ENCODE data around the gene KRT86.

KRT86 gene

GRCh38 chr12:52317468-52318052, 43.1 kb downstream of the KRT86 start:
- Histone ChIP-seq H3K4me3 (ENCODE audit: low read length) (no peak overlapping the region), H3K36me3 (ENCODE audit: insufficient read depth, low read length) (no peaks in the 10 kb centered on the region), H3K27me3 (ENCODE audit: control insufficient read depth, insufficient read depth, low read length) (peaks cover 57% of the 10 kb centered on the region), H3K9me3 (replicated peaks; ENCODE audit: low read length) (no peaks in the 10 kb centered on the region), H3K4me2 (ENCODE audit: low read length) (no peak overlapping the region), H3K4me1 (ENCODE audit: control insufficient read depth, insufficient read depth, low read length) (no peaks in the 10 kb centered on the region), H3K9ac (ENCODE audit: low read depth, low read length) (no peak overlapping the region)

DNA sequence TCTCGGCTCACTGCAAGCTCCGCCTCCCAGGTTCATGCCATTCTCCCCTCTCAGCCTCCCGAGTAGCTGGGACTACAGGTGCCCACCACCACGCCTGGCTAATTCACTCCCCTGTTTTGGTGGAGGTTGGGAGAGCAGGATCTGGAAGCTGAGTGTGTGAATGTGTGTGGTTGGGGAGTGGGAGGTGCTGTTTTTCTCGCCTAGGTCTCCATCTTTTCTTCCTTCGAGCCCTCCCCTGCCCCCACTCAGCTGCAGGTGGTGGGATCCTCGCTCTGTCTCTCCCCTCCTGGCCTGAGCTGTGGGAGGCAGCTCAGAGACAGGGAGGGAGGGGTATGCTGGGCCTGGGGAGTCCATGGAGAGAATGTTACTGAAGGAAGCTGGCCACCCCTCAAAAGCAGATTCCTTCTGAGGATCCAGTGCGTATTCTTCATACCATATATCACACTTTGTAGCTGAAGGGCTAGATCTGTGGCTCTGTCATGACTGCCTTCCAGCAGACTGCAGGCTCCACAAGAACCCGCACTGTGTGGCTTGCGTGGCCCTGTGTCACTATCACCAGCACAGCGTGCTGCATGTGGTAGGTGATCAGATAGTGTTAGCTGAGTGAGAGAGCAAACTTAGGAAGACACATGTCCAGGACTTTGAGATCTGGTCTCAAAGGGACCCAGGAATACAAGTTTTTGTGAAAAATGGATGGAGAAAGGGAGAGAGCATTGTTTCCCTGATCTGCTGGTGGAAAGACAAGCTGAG, 44.0 kb downstream of the KRT86 start:
- no peaks in the 10 kb centered on the region for H3K36me3 ChIP-seq (ENCODE audit: insufficient read depth, low read length)
- H3K4me3 ChIP-seq (ENCODE audit: low read length) = no peak overlapping the region
- H3K4me2 ChIP-seq (ENCODE audit: low read length) = no peak overlapping the region
- H3K27me3 ChIP-seq (ENCODE audit: control insufficient read depth, insufficient read depth, low read length) = peaks cover 62% of the 10 kb centered on the region
- H3K4me1 ChIP-seq (ENCODE audit: control insufficient read depth, insufficient read depth, low read length) = no peaks in the 10 kb centered on the region
- no peak overlapping the region for H3K9ac ChIP-seq (ENCODE audit: low read depth, low read length)
- no peaks in the 10 kb centered on the region for H3K9me3 ChIP-seq (replicated peaks; ENCODE audit: low read length)

GRCh38 chr12:52319097-52319496, 44.7 kb downstream of the KRT86 start:
- H3K27me3 ChIP-seq (ENCODE audit: control insufficient read depth, insufficient read depth, low read length) = peaks cover 58% of the 10 kb centered on the region
- H3K36me3 ChIP-seq (ENCODE audit: insufficient read depth, low read length) = no peaks in the 10 kb centered on the region
- no peaks in the 10 kb centered on the region for H3K4me1 ChIP-seq (ENCODE audit: control insufficient read depth, insufficient read depth, low read length)
- no peaks in the 10 kb centered on the region for H3K9me3 ChIP-seq (replicated peaks; ENCODE audit: low read length)
- no peak overlapping the region for H3K4me2 ChIP-seq (ENCODE audit: low read length)
- H3K9ac ChIP-seq (ENCODE audit: low read depth, low read length) = no peak overlapping the region
- H3K4me3 ChIP-seq (ENCODE audit: low read length) = no peak overlapping the region

GRCh38 chr12:52320784-52321400, 46.4 kb downstream of the KRT86 start, which contains the start of gene KRT83:
Gene KRT83 (minus strand): TSS chr12:52321398. CDS start chr12:52321335, 63 bp downstream.
- peaks cover 51% of the 10 kb centered on the region for H3K27me3 ChIP-seq (ENCODE audit: control insufficient read depth, insufficient read depth, low read length)

DNA sequence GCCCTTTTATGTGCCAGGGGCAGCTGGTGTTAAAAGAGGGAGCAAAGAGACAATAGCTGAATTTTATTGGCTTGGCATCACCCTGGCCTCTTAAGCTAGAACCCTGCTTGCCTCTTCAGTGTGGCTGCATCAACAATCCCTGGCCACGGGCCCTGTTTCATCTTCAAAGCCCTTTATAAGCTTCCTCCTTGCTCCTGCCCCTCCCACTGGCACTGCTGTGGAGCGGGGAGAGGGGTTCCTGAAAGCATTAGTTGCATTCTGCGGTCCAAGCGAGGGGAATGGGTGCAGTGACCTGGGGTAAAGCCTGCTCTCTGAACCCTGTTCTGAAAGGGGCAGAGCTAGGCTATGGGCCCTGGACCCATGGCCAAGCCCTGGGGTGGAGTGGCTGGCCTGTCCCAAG, 47.0 kb downstream of the KRT86 start:
- Histone ChIP-seq H3K27me3 (ENCODE audit: control insufficient read depth, insufficient read depth, low read length) (peaks cover 51% of the 10 kb centered on the region), H3K4me2 (ENCODE audit: low read length) (no peak overlapping the region), H3K9me3 (replicated peaks; ENCODE audit: low read length) (no peaks in the 10 kb centered on the region), H3K4me1 (ENCODE audit: control insufficient read depth, insufficient read depth, low read length) (no peaks in the 10 kb centered on the region), H3K9ac (ENCODE audit: low read depth, low read length) (no peak overlapping the region), H3K4me3 (ENCODE audit: low read length) (no peak overlapping the region), H3K36me3 (ENCODE audit: insufficient read depth, low read length) (no peaks in the 10 kb centered on the region)

More at GRCh38 chr12:52320784-52321400, 46.4 kb downstream of the KRT86 start, which contains the start of gene KRT83:
- H3K9ac ChIP-seq (ENCODE audit: low read depth, low read length) = no peak within 1 kb of the TSS
- H3K4me1 ChIP-seq (ENCODE audit: control insufficient read depth, insufficient read depth, low read length) = no peaks in the 10 kb centered on the region
- H3K4me3 ChIP-seq (ENCODE audit: low read length) = no peak within 1 kb of the TSS
- no peak within 1 kb of the TSS for H3K4me2 ChIP-seq (ENCODE audit: low read length)
- H3K36me3 ChIP-seq (ENCODE audit: insufficient read depth, low read length) = no peaks in the 10 kb centered on the region
- H3K9me3 ChIP-seq (replicated peaks; ENCODE audit: low read length) = no peaks in the 10 kb centered on the region

DNA sequence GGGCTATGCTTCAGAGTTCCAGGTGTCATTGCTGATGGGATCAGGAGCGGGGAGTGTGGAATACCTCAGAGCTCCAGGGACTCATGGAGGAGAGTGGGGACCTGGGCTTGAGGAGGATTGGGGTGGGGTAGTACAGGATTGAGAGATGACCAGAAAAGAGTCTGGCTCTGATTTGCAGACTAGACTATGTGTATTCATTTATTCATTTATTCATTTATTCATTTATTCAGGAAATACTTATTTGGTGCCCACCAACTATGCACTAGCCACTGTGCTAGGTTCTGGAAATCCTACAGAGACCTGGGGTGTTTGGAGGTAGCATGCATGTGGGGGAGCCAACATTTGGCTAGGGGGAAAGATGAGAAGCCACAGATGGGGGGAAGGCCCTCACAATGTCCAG, 47.6 kb downstream of the KRT86 start:
- peaks cover 51% of the 10 kb centered on the region for H3K27me3 ChIP-seq (ENCODE audit: control insufficient read depth, insufficient read depth, low read length)
- H3K4me3 ChIP-seq (ENCODE audit: low read length) = no peak overlapping the region
- no peaks in the 10 kb centered on the region for H3K4me1 ChIP-seq (ENCODE audit: control insufficient read depth, insufficient read depth, low read length)
- no peak overlapping the region for H3K9ac ChIP-seq (ENCODE audit: low read depth, low read length)
- H3K4me2 ChIP-seq (ENCODE audit: low read length) = no peak overlapping the region
- H3K36me3 ChIP-seq (ENCODE audit: insufficient read depth, low read length) = no peaks in the 10 kb centered on the region
- no peaks in the 10 kb centered on the region for H3K9me3 ChIP-seq (replicated peaks; ENCODE audit: low read length)

- Histone ChIP-seq H3K4me1 (ENCODE audit: control insufficient read depth, insufficient read depth, low read length) (no peaks in the 10 kb centered on the region), H3K4me3 (ENCODE audit: low read length) (no peak overlapping the region), H3K9me3 (replicated peaks; ENCODE audit: low read length) (no peaks in the 10 kb centered on the region), H3K27me3 (ENCODE audit: control insufficient read depth, insufficient read depth, low read length) (peaks cover 51% of the 10 kb centered on the region), H3K36me3 (ENCODE audit: insufficient read depth, low read length) (no peaks in the 10 kb centered on the region), H3K4me2 (ENCODE audit: low read length) (no peak overlapping the region), H3K9ac (ENCODE audit: low read depth, low read length) (no peak overlapping the region)
Observed at GRCh38 chr12:52323001-52323400, 48.6 kb downstream of the KRT86 start.

DNA sequence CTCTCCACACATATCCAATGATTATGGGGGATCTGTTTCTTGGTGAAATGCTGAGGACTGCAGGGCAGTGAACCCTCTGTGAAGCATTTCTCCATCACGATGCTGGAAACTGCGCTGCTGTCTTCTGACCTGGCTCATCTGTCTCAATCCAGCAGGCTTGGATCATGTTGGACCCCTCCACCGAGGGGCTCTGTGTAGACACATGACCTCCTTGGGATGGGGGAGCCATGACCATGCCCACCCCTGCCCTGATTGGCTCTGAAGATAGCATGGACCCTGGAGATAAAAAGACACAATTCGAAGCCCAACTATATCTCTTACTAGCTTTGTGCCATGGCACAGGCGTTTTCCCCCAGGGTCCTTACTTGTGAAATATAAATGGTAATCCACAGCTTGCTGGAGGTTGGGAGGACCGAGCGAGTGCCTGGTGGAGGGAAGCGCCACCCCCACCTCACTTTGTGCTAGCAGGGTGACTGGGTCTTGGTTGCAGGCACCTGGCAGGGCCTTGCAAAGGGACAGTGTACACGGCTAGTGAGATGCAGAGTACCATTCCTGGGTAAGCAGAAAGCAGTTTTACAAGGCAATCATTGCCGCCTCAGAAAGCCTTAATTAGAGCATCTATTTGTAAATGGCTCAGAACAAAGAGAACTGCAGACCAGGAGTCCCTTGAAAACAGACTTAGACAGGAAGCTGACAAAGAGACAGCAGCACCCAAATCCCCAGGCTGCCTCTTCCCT, 49.1 kb downstream of the KRT86 start:
- no peak overlapping the region for H3K4me2 ChIP-seq (ENCODE audit: low read length)
- no peaks in the 10 kb centered on the region for H3K9me3 ChIP-seq (replicated peaks; ENCODE audit: low read length)
- no peaks in the 10 kb centered on the region for H3K4me1 ChIP-seq (ENCODE audit: control insufficient read depth, insufficient read depth, low read length)
- peaks cover 47% of the 10 kb centered on the region for H3K27me3 ChIP-seq (ENCODE audit: control insufficient read depth, insufficient read depth, low read length)
- H3K9ac ChIP-seq (ENCODE audit: low read depth, low read length) = no peak overlapping the region
- no peak overlapping the region for H3K4me3 ChIP-seq (ENCODE audit: low read length)
- H3K36me3 ChIP-seq (ENCODE audit: insufficient read depth, low read length) = no peaks in the 10 kb centered on the region

GRCh38 chr12:52324153-52324444, 49.7 kb downstream of the KRT86 start:
- H3K4me3 ChIP-seq (ENCODE audit: low read length) = no peak overlapping the region
- H3K9ac ChIP-seq (ENCODE audit: low read depth, low read length) = no peak overlapping the region
- H3K4me2 ChIP-seq (ENCODE audit: low read length) = no peak overlapping the region
- H3K36me3 ChIP-seq (ENCODE audit: insufficient read depth, low read length) = no peaks in the 10 kb centered on the region
- H3K9me3 ChIP-seq (replicated peaks; ENCODE audit: low read length) = no peaks in the 10 kb centered on the region
- no peaks in the 10 kb centered on the region for H3K4me1 ChIP-seq (ENCODE audit: control insufficient read depth, insufficient read depth, low read length)
- peaks cover 42% of the 10 kb centered on the region for H3K27me3 ChIP-seq (ENCODE audit: control insufficient read depth, insufficient read depth, low read length)

GRCh38 chr12:52327052-52327829, 52.8 kb downstream of the KRT86 start:
- H3K9me3 ChIP-seq (replicated peaks; ENCODE audit: low read length) = no peaks in the 10 kb centered on the region
- no peak overlapping the region for H3K9ac ChIP-seq (ENCODE audit: low read depth, low read length)
- no peaks in the 10 kb centered on the region for H3K36me3 ChIP-seq (ENCODE audit: insufficient read depth, low read length)
- no peak overlapping the region for H3K4me2 ChIP-seq (ENCODE audit: low read length)
- H3K4me3 ChIP-seq (ENCODE audit: low read length) = no peak overlapping the region
- H3K27me3 ChIP-seq (ENCODE audit: control insufficient read depth, insufficient read depth, low read length) = peaks cover 32% of the 10 kb centered on the region
- H3K4me1 ChIP-seq (ENCODE audit: control insufficient read depth, insufficient read depth, low read length) = no peaks in the 10 kb centered on the region

All from skeletal muscle satellite cell (primary cell).